Left kidney (tissue), 2 donors: ENCODE measurements around the gene PSMC3IP. TPM values are rescaled to one million over a fixed set of nuclear protein-coding genes. Genes with fewer than 3 reads are reported as not detected.
A peak's percentile ranks its signal among the peaks of the same experiment; 100 is the strongest.

Experiments used
- DNase-seq: peaks from one replicate; pipeline ENCODE4 v3.0.0-alpha.2; 2013
- polyA plus RNA-seq: library from polyadenylated mRNA; unstranded; fragments of 120-200 nt; gene quantifications from one replicate; pipeline ENCODE4 v1.2.1, GENCODE V29; 2013; ENCODE audit not compliant: insufficient read length

The PSMC3IP gene
- polyA plus RNA-seq, 1 donor, result 25.0 TPM

- DNase-seq, result no peak
These were observed 9.1 kb upstream of the PSMC3IP start for GRCh38 chr17:42586514-42587230.

- no peak for DNase-seq
These were observed 7.8 kb upstream of the PSMC3IP start for GRCh38 chr17:42585353-42585752.

- no peak for DNase-seq
These were observed 7.4 kb upstream of the PSMC3IP start for GRCh38 chr17:42584880-42585279.

- no peak for DNase-seq
These were observed 4.3 kb upstream of the PSMC3IP start for GRCh38 chr17:42581744-42582270.

GRCh38 chr17:42579794-42580551 is 2.4 kb upstream of the PSMC3IP start:
- no peak for DNase-seq

- peak; percentile 81 for DNase-seq
These were observed 847 bp upstream of the PSMC3IP start for GRCh38 chr17:42578282-42578869.

GRCh38 chr17:42577140-42577531 is 393 bp downstream of the PSMC3IP start:
- DNase-seq, result no peak

- no peak for DNase-seq
These were observed 3.1 kb downstream of the PSMC3IP start for GRCh38 chr17:42574463-42574862.

GRCh38 chr17:42573095-42573494 is 4.4 kb downstream of the PSMC3IP start:
- no peak for DNase-seq

GRCh38 chr17:42571435-42572225 is 5.9 kb downstream of the PSMC3IP start:
- no peak for DNase-seq

GRCh38 chr17:42568341-42569111 is 9.0 kb downstream of the PSMC3IP start:
- DNase-seq, result no peak

GRCh38 chr17:42566883-42567573 is 10.5 kb downstream of the PSMC3IP start, which contains the start of gene MLX:
Gene MLX (plus strand): TSS chr17:42567100. CDS start chr17:42567125, 25 bp downstream.
- DNase-seq, result peak; percentile 85

- no peak for DNase-seq
These were observed 11.2 kb downstream of the PSMC3IP start for GRCh38 chr17:42566215-42566882.

- no peak for DNase-seq
These were observed 11.9 kb downstream of the PSMC3IP start for GRCh38 chr17:42565523-42566214.

GRCh38 chr17:42564815-42565522 is 12.6 kb downstream of the PSMC3IP start:
- DNase-seq, result no peak

GRCh38 chr17:42563950-42564349 is 13.6 kb downstream of the PSMC3IP start:
- DNase-seq, result no peak

- no peak for DNase-seq
These were observed 14.0 kb downstream of the PSMC3IP start for GRCh38 chr17:42563543-42563942.

- DNase-seq, result no peak
These were observed 14.4 kb downstream of the PSMC3IP start for GRCh38 chr17:42563143-42563509.
